ENCODE data around the gene PAX2.

Gene PAX2

GRCh38 chr10:100713049-100713858 is 32.1 kb upstream of the PAX2 start:
- Histone ChIP-seq H3K4me3 (ENCODE audit: insufficient read depth, low read depth, low read length, poor library complexity, severe bottlenecking) (no peak overlapping the region), H3K27me3 (replicated peaks; ENCODE audit: control insufficient read depth, insufficient read depth, low read length, poor library complexity, severe bottlenecking) (peaks cover 65% of the 10 kb centered on the region), H3K36me3 (ENCODE audit: control insufficient read depth, insufficient read depth, low read length) (no peaks in the 10 kb centered on the region), H3K4me1 (ENCODE audit: control insufficient read depth, insufficient read depth, low read length, poor library complexity, severe bottlenecking) (no peaks in the 10 kb centered on the region), H3K9me3 (ENCODE audit: control insufficient read depth, low read length) (no peaks in the 10 kb centered on the region), H3K27ac (ENCODE audit: insufficient read depth, low read length, poor library complexity, severe bottlenecking) (no peak overlapping the region)
- no peak for DNase-seq

GRCh38 chr10:100713859-100714565 is 31.4 kb upstream of the PAX2 start:
- H3K9me3 ChIP-seq (ENCODE audit: control insufficient read depth, low read length), result no peaks in the 10 kb centered on the region
- no peaks in the 10 kb centered on the region for H3K4me1 ChIP-seq (ENCODE audit: control insufficient read depth, insufficient read depth, low read length, poor library complexity, severe bottlenecking)
- no peak for DNase-seq
- no peaks in the 10 kb centered on the region for H3K36me3 ChIP-seq (ENCODE audit: control insufficient read depth, insufficient read depth, low read length)
- H3K4me3 ChIP-seq (ENCODE audit: insufficient read depth, low read depth, low read length, poor library complexity, severe bottlenecking), result no peak overlapping the region
- no peak overlapping the region for H3K27ac ChIP-seq (ENCODE audit: insufficient read depth, low read length, poor library complexity, severe bottlenecking)
- peaks cover 63% of the 10 kb centered on the region for H3K27me3 ChIP-seq (replicated peaks; ENCODE audit: control insufficient read depth, insufficient read depth, low read length, poor library complexity, severe bottlenecking)

- no peak overlapping the region for H3K4me3 ChIP-seq (ENCODE audit: insufficient read depth, low read depth, low read length, poor library complexity, severe bottlenecking)
- no peaks in the 10 kb centered on the region for H3K4me1 ChIP-seq (ENCODE audit: control insufficient read depth, insufficient read depth, low read length, poor library complexity, severe bottlenecking)
- H3K9me3 ChIP-seq (ENCODE audit: control insufficient read depth, low read length), result no peaks in the 10 kb centered on the region
- no peaks in the 10 kb centered on the region for H3K36me3 ChIP-seq (ENCODE audit: control insufficient read depth, insufficient read depth, low read length)
- no peak overlapping the region for H3K27ac ChIP-seq (ENCODE audit: insufficient read depth, low read length, poor library complexity, severe bottlenecking)
- DNase-seq, result no peak
- H3K27me3 ChIP-seq (replicated peaks; ENCODE audit: control insufficient read depth, insufficient read depth, low read length, poor library complexity, severe bottlenecking), result peaks cover 58% of the 10 kb centered on the region
These were observed 30.8 kb upstream of the PAX2 start for GRCh38 chr10:100714566-100714950.

DNA sequence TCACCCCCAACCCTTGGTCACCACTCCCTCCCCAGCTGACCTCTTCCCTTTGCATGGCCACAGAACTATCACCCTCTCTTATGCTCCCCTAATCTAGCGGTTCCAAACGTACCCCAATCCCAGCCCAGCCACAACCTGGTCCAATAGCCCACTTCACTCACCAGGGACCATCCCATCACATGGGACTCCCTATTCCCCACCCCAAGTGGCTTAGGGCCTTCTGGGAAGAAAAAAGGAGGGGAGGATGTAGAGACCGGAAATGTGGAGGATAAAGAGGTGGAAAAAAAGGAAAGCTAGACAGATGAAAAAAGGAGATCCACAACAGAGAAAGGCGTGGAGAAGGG is 30.3 kb upstream of the PAX2 start:
- Histone ChIP-seq H3K9me3 (ENCODE audit: control insufficient read depth, low read length) (no peaks in the 10 kb centered on the region), H3K4me3 (ENCODE audit: insufficient read depth, low read depth, low read length, poor library complexity, severe bottlenecking) (no peak overlapping the region), H3K4me1 (ENCODE audit: control insufficient read depth, insufficient read depth, low read length, poor library complexity, severe bottlenecking) (no peaks in the 10 kb centered on the region), H3K27me3 (replicated peaks; ENCODE audit: control insufficient read depth, insufficient read depth, low read length, poor library complexity, severe bottlenecking) (peaks cover 53% of the 10 kb centered on the region), H3K36me3 (ENCODE audit: control insufficient read depth, insufficient read depth, low read length) (no peaks in the 10 kb centered on the region), H3K27ac (ENCODE audit: insufficient read depth, low read length, poor library complexity, severe bottlenecking) (no peak overlapping the region)
- DNase-seq, result no peak

DNA sequence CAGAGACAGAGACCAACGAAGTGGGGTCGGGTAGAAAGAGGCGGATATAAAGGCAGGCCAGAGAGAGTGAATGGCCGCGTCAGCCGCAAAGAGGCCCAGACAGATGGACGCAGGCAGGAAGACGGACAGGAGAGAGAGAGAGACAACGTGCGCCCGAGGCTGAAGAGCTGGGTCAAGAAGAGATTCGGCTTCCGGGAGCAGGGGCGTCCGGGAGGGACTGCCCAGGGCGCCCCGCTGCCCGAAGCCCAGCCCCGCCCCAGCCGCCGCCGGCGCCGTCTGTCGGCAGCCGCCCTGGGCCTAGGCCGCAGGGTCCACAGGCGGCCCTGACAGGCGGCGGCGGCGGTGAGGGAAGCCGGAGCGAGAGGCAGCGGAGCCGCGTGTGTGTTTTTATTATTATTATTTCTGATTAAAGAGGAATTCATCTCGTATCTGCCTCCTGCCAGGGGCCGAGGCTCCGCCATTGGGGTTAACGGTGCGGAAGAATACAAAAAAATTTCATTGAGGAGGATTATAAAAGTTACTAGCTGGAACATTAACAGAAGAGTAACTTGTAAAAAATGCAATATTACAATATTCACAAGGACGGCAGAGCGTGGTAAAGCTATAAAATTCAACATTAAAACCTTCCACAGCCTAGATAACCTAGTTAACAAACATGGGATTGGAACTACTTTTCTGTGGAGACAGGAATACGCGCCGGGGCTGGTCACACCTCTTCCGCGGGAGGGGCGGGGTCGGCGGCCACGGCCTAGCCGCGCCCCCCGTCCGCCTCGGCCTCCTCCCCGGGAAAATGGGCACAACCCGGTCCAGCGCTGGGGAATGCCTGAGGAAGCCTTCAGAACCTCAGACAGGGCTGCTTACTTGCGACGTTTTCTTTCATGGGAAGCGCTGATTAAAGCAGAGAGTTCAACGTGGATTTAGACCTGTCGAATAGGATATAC is 29.7 kb upstream of the PAX2 start:
- no peak for DNase-seq
- H3K9me3 ChIP-seq (ENCODE audit: control insufficient read depth, low read length), result no peaks in the 10 kb centered on the region
- no peaks in the 10 kb centered on the region for H3K36me3 ChIP-seq (ENCODE audit: control insufficient read depth, insufficient read depth, low read length)
- no peaks in the 10 kb centered on the region for H3K4me1 ChIP-seq (ENCODE audit: control insufficient read depth, insufficient read depth, low read length, poor library complexity, severe bottlenecking)
- no peak overlapping the region for H3K4me3 ChIP-seq (ENCODE audit: insufficient read depth, low read depth, low read length, poor library complexity, severe bottlenecking)
- no peak overlapping the region for H3K27ac ChIP-seq (ENCODE audit: insufficient read depth, low read length, poor library complexity, severe bottlenecking)
- peaks cover 47% of the 10 kb centered on the region for H3K27me3 ChIP-seq (replicated peaks; ENCODE audit: control insufficient read depth, insufficient read depth, low read length, poor library complexity, severe bottlenecking)

DNA sequence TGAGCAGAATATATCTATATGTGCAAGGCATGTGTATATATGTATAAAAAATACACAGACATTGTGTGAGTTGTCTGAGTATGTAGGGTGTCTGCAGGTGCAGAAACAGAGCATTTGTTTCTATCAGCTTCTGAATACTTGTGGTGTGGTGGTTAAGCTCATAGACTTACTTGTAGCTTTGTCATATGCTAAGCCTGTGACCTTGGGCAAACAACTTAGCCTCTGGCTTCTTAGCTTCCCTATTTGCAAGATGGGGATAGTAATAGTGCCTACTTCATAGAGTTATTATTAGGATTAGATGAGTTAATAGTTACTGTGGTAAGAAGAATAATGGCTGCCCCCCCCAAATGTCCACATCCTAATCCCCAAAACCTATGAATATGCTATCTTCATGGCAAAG is 28.2 kb upstream of the PAX2 start:
- H3K4me1 ChIP-seq (ENCODE audit: control insufficient read depth, insufficient read depth, low read length, poor library complexity, severe bottlenecking), result no peaks in the 10 kb centered on the region
- H3K4me3 ChIP-seq (ENCODE audit: insufficient read depth, low read depth, low read length, poor library complexity, severe bottlenecking), result no peak overlapping the region
- H3K27ac ChIP-seq (ENCODE audit: insufficient read depth, low read length, poor library complexity, severe bottlenecking), result no peak overlapping the region
- DNase-seq, result no peak
- H3K36me3 ChIP-seq (ENCODE audit: control insufficient read depth, insufficient read depth, low read length), result no peaks in the 10 kb centered on the region
- peaks cover 37% of the 10 kb centered on the region for H3K27me3 ChIP-seq (replicated peaks; ENCODE audit: control insufficient read depth, insufficient read depth, low read length, poor library complexity, severe bottlenecking)
- no peaks in the 10 kb centered on the region for H3K9me3 ChIP-seq (ENCODE audit: control insufficient read depth, low read length)

DNA sequence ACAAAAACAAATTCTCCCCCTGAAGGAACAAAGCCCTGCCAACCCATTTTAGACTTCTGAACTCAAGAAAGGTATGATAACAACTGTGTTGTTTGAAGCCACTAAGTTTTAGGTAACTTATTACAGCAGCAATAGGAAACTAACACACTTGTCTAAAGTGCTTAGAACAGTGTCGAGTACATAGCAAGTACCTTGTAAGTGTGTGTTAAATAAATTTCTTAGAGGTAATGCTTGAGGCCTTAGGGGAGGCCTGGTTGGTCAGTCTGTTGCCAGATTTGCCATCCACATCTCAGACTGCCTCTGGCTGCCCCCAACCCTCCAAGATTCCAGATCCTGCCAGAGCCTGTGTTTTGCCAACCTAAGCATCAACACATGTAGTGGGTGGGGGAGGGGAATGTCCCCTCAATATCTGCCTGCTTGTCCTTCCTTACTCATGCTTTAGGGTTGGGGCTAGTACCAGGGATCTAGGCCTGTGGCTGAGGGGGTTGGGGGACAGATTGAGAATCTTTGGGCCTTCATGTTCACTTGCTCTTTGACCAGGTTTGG is 27.1 kb upstream of the PAX2 start:
- DNase-seq, result no peak
- no peak overlapping the region for H3K4me3 ChIP-seq (ENCODE audit: insufficient read depth, low read depth, low read length, poor library complexity, severe bottlenecking)
- H3K9me3 ChIP-seq (ENCODE audit: control insufficient read depth, low read length), result no peaks in the 10 kb centered on the region
- no peak overlapping the region for H3K27ac ChIP-seq (ENCODE audit: insufficient read depth, low read length, poor library complexity, severe bottlenecking)
- peaks cover 34% of the 10 kb centered on the region for H3K27me3 ChIP-seq (replicated peaks; ENCODE audit: control insufficient read depth, insufficient read depth, low read length, poor library complexity, severe bottlenecking)
- H3K4me1 ChIP-seq (ENCODE audit: control insufficient read depth, insufficient read depth, low read length, poor library complexity, severe bottlenecking), result no peaks in the 10 kb centered on the region
- no peaks in the 10 kb centered on the region for H3K36me3 ChIP-seq (ENCODE audit: control insufficient read depth, insufficient read depth, low read length)

- no peak overlapping the region for H3K27ac ChIP-seq (ENCODE audit: insufficient read depth, low read length, poor library complexity, severe bottlenecking)
- no peaks in the 10 kb centered on the region for H3K4me1 ChIP-seq (ENCODE audit: control insufficient read depth, insufficient read depth, low read length, poor library complexity, severe bottlenecking)
- no peaks in the 10 kb centered on the region for H3K36me3 ChIP-seq (ENCODE audit: control insufficient read depth, insufficient read depth, low read length)
- no peaks in the 10 kb centered on the region for H3K9me3 ChIP-seq (ENCODE audit: control insufficient read depth, low read length)
- no peak for DNase-seq
- H3K27me3 ChIP-seq (replicated peaks; ENCODE audit: control insufficient read depth, insufficient read depth, low read length, poor library complexity, severe bottlenecking), result peaks cover 11% of the 10 kb centered on the region
- H3K4me3 ChIP-seq (ENCODE audit: insufficient read depth, low read depth, low read length, poor library complexity, severe bottlenecking), result no peak overlapping the region
These were observed 22.2 kb upstream of the PAX2 start for GRCh38 chr10:100723180-100723579.

DNA sequence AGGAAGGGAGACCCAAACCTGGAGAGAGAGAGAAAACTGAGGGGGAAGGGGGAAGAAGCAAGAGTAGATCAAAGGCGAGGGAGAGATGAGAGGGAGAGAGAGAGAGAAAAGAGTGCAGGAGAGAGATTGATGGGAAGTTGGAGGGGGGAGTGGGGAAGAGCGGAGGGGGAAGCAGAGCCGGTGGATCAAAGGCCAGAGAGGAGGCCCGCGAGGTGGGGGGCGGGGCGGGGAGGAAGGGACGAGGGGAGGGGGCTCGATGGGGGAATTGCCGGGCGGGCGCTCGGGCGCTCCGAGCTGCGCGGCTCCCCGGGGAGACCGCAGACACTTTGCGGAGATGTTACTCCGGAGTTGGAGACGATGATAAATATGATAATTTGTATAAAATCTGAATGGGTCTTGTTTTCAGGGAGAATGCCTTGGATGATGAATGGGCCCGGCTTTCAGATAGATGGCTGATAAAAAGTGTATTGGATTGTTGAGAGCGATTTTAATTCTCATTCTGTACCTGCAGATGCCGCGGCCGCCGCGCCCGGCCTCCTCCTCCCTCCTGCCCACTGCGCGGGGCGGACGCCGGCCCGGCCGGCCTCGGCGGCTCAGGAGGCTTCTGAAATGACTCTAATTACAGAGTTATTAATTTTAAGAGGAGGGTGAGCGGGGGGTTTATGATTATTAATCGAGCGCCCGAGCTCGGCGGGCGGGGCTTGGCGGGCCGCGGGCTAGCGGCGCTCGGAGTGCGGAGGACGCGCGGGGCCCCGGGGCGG is 21.4 kb upstream of the PAX2 start:
- Histone ChIP-seq H3K4me3 (ENCODE audit: insufficient read depth, low read depth, low read length, poor library complexity, severe bottlenecking) (no peak overlapping the region), H3K27me3 (replicated peaks; ENCODE audit: control insufficient read depth, insufficient read depth, low read length, poor library complexity, severe bottlenecking) (peaks cover 12% of the 10 kb centered on the region), H3K4me1 (ENCODE audit: control insufficient read depth, insufficient read depth, low read length, poor library complexity, severe bottlenecking) (no peaks in the 10 kb centered on the region), H3K9me3 (ENCODE audit: control insufficient read depth, low read length) (no peaks in the 10 kb centered on the region), H3K36me3 (ENCODE audit: control insufficient read depth, insufficient read depth, low read length) (no peaks in the 10 kb centered on the region), H3K27ac (ENCODE audit: insufficient read depth, low read length, poor library complexity, severe bottlenecking) (no peak overlapping the region)
- DNase-seq, result no peak
